Heart right ventricle (tissue), 16 donors: ENCODE measurements around the gene C4orf50. TPM values are rescaled to one million over a fixed set of nuclear protein-coding genes. Genes with fewer than 3 reads are reported as not detected.
"Not testable (repeated sequence)": the region's sequence is repeated elsewhere in the genome, so short reads cannot be mapped to it uniquely, and the experiment has no call there.

Source experiments
- ATAC-seq, 8 donors: fragments of 200-7000 bp; cut with Tn5 transposase; one replicate each; pipeline ENCODE4 v1.9.1; 2020; ENCODE audit warnings: mild to moderate bottlenecking in 8 of 8, moderate library complexity in 8 of 8, moderate number of reproducible peaks in 1 of 8
- DNase-seq, 2 donors: peaks; one replicate each; pipeline ENCODE4 v3.0.0-alpha.2; 2020
- H3K27ac ChIP-seq, 10 donors: fragments of 200-600 bp; sonication (generic) in 2 of 10; one replicate each; pipeline versions ENCODE4 v1.5.0 to v1.8.0; 2020 to 2022; ENCODE audit warnings: mild to moderate bottlenecking in 3 of 10
- H3K27me3 ChIP-seq, 7 donors: fragments of 200-600 bp; one replicate each; pipeline ENCODE4 v1.8.0; 2021 to 2022; ENCODE audit warnings: mild to moderate bottlenecking in 2 of 7
- H3K36me3 ChIP-seq, 9 donors: fragments of 200-600 bp; sonication (generic) in 1 of 9; one replicate each; pipeline versions ENCODE4 v1.5.0 to v1.8.0; 2020 to 2022; ENCODE audit warnings: mild to moderate bottlenecking in 2 of 9
- H3K4me1 ChIP-seq, 9 donors: fragments of 200-600 bp; sonication (generic) in 1 of 9; one replicate each; pipeline versions ENCODE4 v1.5.0 to v1.8.0; 2020 to 2022; ENCODE audit warnings: mild to moderate bottlenecking in 4 of 9
- H3K4me3 ChIP-seq, 10 donors: fragments of 200-600 bp; sonication (generic) in 2 of 10; one replicate each; pipeline versions ENCODE4 v1.5.0 to v1.8.0; 2020 to 2022; ENCODE audit warnings: mild to moderate bottlenecking in 7 of 10, moderate library complexity in 2 of 10
- H3K9me3 ChIP-seq, 11 donors: fragments of 200-600 bp in 10 of 11; sonication (generic) in 2 of 11; one replicate each; pipeline versions ENCODE4 v1.5.0 to v1.8.0; 2013 to 2022; ENCODE audit warnings: mild to moderate bottlenecking in 2 of 11, control low read depth in 1 of 11, moderate library complexity in 1 of 11
- CTCF ChIP-seq, 9 donors: fragments of 200-600 bp; sonication (generic) in 2 of 9; IDR thresholded peaks; one replicate each; pipeline versions ENCODE4 v1.5.0 to v1.8.0; 2021 to 2022; ENCODE audit warnings: antibody characterized with exemption in 9 of 9, mild to moderate bottlenecking in 5 of 9, moderate library complexity in 1 of 9
- WGBS, 2 donors: extraction: QIAGEN DNeasy Blood & Tissue Kit; methylation state at CpG; one replicate each; pipeline ENCODE4 v1.1.7; 2013; ENCODE audit warnings: inconsistent platforms in 1 of 2; 5-methylcytosine and 5-hydroxymethylcytosine counted together
- intact Hi-C, 10 donors: fragments of 100-400 bp; cut with DNase I; formaldehyde crosslinking; loops; one replicate each; pipeline versions ENCODE4 v1.11.1 to v1.14.2; 2022
- polyA plus RNA-seq, 2 donors: library from polyadenylated mRNA; stranded (reverse); fragments of 200-250 nt; gene quantifications; one replicate each; pipeline ENCODE4 v1.2.3, GENCODE V29; 2013
- total RNA-seq, 10 donors: library from RNA; stranded (reverse); fragmentation: NEBNext Ultra II Directional in 3 of 10; extraction: Animal tissue kit (Norgen Biotek cat#: 25700) in 3 of 10; gene quantifications; one replicate each; pipeline versions ENCODE4 v1.2.1 to v1.2.4, GENCODE V29; 2021 to 2023
- donor health status: Arrhythmogenic right ventricular cardiomyopathy.
- donor health status: ischemic (EF 13 %, LVEDD 7.1; RV severe dilation, severe dysfunction).
- donor health status: healthy with polysubstance abuse.
- donor health status: DM: no; HTN: yes; CAD: no.
- donor health status: DM: no; HTN: no; CAD: no.
- donor health status: ischemic (EF 25% LVEDD 6.9; RV normal size, moderate dysfunction).
- donor health status: ischemic (EF 25% LVEDD 5.7; RV mildly dilated, moderate dysfunction).
- donor health status: healthy.
- donor health status: DM: yes; HTN: yes; CAD: no.
- donor health status: Ischemic cardiomyopathy.
- donor health status: ischemic (EF 35%, LVEDD 5.7; RV mildly dilated, moderate dysfunction).
- donor health status: nonischemic (EF 11% LVEDD 7.7; RV severe dilation, severe dysfunction).
- donor health status: DM: yes; HTN: yes; CAD: no.
- donor health status: PGD.
- donor health status: ischemic (EF 29% LVEDD 5.4; RV normal size, mild dysfunction).
- donor health status: nonischemic (EF 23%, LVEDD 6.1; RV moderate dilation, normal function).

C4orf50 gene
- total and polyA plus RNA-seq, 12 donors, result 0.05 TPM; not detected in 11

- TF ChIP-seq CTCF (IDR thresholded peaks at IDR 0.05), result no peak
- WGBS, 2 donors, result 91 to 92% methylated on average over 16 of the region's 16 CpGs
- no peak overlapping the region for H3K4me3 ChIP-seq
- no peaks in the 10 kb centered on the region for H3K9me3 ChIP-seq
- no peak overlapping the region for H3K27ac ChIP-seq
- peaks cover 0 to 8% (median 0%) of the 10 kb centered on the region in 7 donors for H3K27me3 ChIP-seq
- intact Hi-C loops, result no loop called here
- no peaks in the 10 kb centered on the region for H3K4me1 ChIP-seq
- no peaks in the 10 kb centered on the region for H3K36me3 ChIP-seq
- ATAC-seq, result no peak
- DNase-seq, result no peak
Measured at GRCh38 chr4:5858020-5858769, 160.0 kb downstream of the C4orf50 start.

- ATAC-seq (no peak), DNase-seq (no peak)
- no peak for TF ChIP-seq CTCF (IDR thresholded peaks at IDR 0.05)
- Histone ChIP-seq H3K36me3 (no peaks in the 10 kb centered on the region), H3K4me1 (no peaks in the 10 kb centered on the region), H3K4me3 (no peak overlapping the region), H3K27ac (no peak overlapping the region), H3K9me3 (no peaks in the 10 kb centered on the region), H3K27me3 (peaks cover 0 to 8% (median 1%) of the 10 kb centered on the region in 7 donors)
- WGBS, 2 donors, result 94 to 96% methylated on average over 2 of the region's 2 CpGs
- intact Hi-C loops, result no loop called here
Measured at GRCh38 chr4:5857199-5857598, 161.0 kb downstream of the C4orf50 start.

GRCh38 chr4:5856362-5856761 lies 161.9 kb downstream of the C4orf50 start:
- intact Hi-C loops, H3K27me3 ChIP-seq, DNase-seq, H3K36me3 ChIP-seq, H3K9me3 ChIP-seq, H3K4me3 ChIP-seq, H3K4me1 ChIP-seq, H3K27ac ChIP-seq, ATAC-seq: not testable (repeated sequence)
- WGBS, 2 donors, result 95 to 98% methylated on average over 3 of the region's 3 CpGs

DNA sequence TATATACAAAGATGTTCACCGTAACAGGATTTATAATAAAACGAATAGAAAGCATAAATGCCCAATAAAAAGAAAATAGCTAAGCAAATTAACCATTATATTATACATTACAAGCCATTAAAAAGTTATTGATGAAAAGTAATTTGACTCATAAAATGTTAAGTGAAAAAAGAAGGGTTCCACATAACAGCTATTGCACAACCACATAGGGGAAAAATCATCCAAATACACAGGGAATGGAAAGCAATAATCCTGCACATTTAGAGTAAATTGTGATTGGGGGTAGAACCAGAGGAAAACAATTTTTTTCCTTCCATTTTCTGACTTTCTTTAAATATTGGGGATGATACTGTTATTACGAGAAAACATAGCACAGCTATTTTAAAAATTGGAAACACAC lies 163.3 kb downstream of the C4orf50 start:
- intact Hi-C loops, result no loop called here
- WGBS, 2 donors, result 92 to 95% methylated on average over 3 of the region's 3 CpGs
- Histone ChIP-seq H3K27ac (no peak overlapping the region), H3K27me3 (peaks cover 0 to 10% (median 4%) of the 10 kb centered on the region in 7 donors), H3K4me3 (no peak overlapping the region), H3K36me3 (no peaks in the 10 kb centered on the region), H3K9me3 (no peaks in the 10 kb centered on the region), H3K4me1 (no peaks in the 10 kb centered on the region)
- no peak for TF ChIP-seq CTCF (IDR thresholded peaks at IDR 0.05)
- DNase-seq, result no peak
- no peak for ATAC-seq

- H3K4me1 ChIP-seq, result no peaks in the 10 kb centered on the region
- no peaks in the 10 kb centered on the region for H3K36me3 ChIP-seq
- DNase-seq (no peak), ATAC-seq (no peak)
- H3K9me3 ChIP-seq, result no peaks in the 10 kb centered on the region
- TF ChIP-seq CTCF (IDR thresholded peaks at IDR 0.05), result no peak
- H3K27me3 ChIP-seq, result peaks cover 0 to 17% (median 8%) of the 10 kb centered on the region in 7 donors
- intact Hi-C loops, result no loop called here
- WGBS, 2 donors, result 86 to 89% methylated on average over 9 of the region's 9 CpGs
- H3K4me3 ChIP-seq, result no peak overlapping the region
- no peak overlapping the region for H3K27ac ChIP-seq
Measured at GRCh38 chr4:5852523-5853202, 165.6 kb downstream of the C4orf50 start.
